ENCODE results near the gene NUB1. TPM values are rescaled to one million over a fixed set of nuclear protein-coding genes. Genes with fewer than 3 reads are reported as not detected.

The NUB1 gene
- total RNA-seq, 3 donors from 2014 or later, result 25.9 to 26.9 (median 26.5) TPM

DNA sequence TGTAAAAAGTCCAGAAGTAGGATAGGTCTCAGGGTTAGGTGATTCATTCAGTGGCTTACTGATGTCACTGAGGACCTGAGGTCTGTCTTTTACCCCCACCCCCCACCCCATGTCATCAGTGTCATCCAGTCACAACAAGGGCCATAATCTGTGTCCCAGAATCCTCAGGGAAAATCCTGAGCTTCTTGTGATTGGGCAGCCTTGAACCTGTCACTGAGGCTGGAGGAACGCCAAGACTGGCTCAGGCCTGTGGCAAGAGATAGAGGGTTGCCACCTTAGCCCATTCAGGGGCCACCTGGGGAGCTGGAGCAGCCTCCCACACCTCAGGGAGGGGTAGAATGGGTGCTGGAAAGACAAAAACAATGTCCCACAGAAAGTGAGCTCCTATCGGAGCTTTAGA, 29.7 kb downstream of the NUB1 start:
- ATAC-seq, result no peak
- no peak for DNase-seq
- H3K9me3 Mint-ChIP-seq, result no peaks in the 10 kb centered on the region
- H3K36me3 Mint-ChIP-seq (ENCODE audit: insufficient read depth), result peaks cover 15% of the 10 kb centered on the region
- H3K27me3 Mint-ChIP-seq (ENCODE audit: low read depth), result no peaks in the 10 kb centered on the region
- H3K4me3 Mint-ChIP-seq, result no peak overlapping the region
- peaks cover 12% of the 10 kb centered on the region for H3K4me1 Mint-ChIP-seq (ENCODE audit: low read depth)

DNA sequence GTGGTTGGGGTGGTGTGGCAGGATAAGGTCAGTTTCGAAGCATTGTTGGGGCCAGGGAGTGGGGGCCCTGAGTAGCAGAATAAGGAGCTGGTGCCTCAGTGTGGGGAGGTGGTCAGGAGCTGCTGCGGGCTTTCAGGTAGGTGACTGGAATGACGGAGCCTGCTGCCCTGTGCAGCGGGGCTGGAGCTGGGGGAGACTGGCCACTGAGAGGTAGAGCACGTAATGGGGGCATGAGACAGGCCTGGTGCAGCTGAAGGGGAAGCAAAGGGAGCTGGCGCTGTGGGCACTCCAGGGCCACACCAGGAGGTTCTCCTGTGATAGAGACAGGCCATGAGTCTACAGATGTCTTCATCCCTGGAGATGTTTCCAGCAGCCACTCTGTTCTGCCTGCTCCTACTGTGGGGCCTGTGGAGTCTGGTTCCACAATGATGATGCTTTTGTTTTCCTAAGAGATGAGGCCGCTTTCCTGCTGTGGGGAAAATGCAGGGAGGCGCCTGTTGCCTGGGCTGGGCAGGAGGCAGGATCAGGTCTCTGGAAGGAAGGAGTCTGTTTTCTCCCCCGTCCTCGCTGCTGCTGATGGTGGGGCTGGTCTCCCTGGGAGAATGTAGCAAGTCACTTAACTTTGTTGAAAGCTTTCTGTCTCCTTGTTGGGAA, 31.1 kb downstream of the NUB1 start:
- Mint-ChIP-seq H3K9me3 (no peaks in the 10 kb centered on the region), H3K4me1 (ENCODE audit: low read depth) (peaks cover 10% of the 10 kb centered on the region), H3K4me3 (no peak overlapping the region), H3K36me3 (ENCODE audit: insufficient read depth) (peaks cover 16% of the 10 kb centered on the region), H3K27me3 (ENCODE audit: low read depth) (no peaks in the 10 kb centered on the region)
- ATAC-seq, result no peak
- no peak for DNase-seq

DNA sequence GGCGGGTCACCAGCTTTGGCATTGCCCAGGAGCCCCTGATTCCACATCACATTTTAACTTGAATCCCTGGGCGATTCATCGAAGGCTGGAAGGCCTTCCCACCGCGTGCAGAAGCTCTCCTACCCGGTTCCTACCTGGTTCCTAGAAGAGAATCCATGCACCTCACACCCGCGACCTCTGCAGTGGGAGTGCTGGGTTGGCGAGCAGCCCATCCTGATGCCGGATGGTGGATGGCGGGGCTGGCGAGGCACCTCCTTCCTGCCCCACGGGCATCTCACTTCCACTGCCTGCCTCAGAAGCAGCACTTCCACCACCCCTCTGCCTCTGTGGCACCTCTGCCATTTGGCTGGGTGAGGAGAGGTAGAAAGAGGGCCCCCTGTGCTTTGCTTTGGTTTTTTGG, 32.0 kb downstream of the NUB1 start:
- Mint-ChIP-seq H3K9me3 (no peaks in the 10 kb centered on the region), H3K4me1 (ENCODE audit: low read depth) (peaks cover 2% of the 10 kb centered on the region), H3K36me3 (ENCODE audit: insufficient read depth) (peaks cover 23% of the 10 kb centered on the region), H3K4me3 (no peak overlapping the region), H3K27me3 (ENCODE audit: low read depth) (no peaks in the 10 kb centered on the region)
- DNase-seq (no peak), ATAC-seq (no peak)

DNA sequence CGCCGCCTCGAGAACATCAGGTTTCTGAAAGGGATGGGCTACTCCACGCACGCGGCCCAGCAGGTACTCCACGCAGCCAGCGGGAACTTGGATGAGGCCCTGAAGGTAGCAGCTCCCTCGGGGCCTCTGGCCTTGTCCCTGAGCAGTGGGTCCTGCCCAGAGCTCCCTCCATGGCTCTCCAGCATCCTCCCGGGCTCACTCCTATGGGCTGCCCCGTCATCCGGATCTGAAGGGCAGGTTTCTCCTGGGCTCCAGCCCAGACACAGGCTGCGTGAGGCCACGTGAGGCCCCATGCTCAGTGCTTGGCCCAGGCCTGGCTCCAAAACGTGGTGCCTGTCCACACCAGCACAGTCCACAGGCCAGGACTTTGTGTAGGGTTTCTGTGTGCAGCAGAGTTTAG, 32.5 kb downstream of the NUB1 start:
- H3K4me3 Mint-ChIP-seq, result no peak overlapping the region
- peaks cover 23% of the 10 kb centered on the region for H3K36me3 Mint-ChIP-seq (ENCODE audit: insufficient read depth)
- no peaks in the 10 kb centered on the region for H3K27me3 Mint-ChIP-seq (ENCODE audit: low read depth)
- H3K4me1 Mint-ChIP-seq (ENCODE audit: low read depth), result peaks cover 2% of the 10 kb centered on the region
- no peak for ATAC-seq
- no peaks in the 10 kb centered on the region for H3K9me3 Mint-ChIP-seq
- DNase-seq, result no peak

DNA sequence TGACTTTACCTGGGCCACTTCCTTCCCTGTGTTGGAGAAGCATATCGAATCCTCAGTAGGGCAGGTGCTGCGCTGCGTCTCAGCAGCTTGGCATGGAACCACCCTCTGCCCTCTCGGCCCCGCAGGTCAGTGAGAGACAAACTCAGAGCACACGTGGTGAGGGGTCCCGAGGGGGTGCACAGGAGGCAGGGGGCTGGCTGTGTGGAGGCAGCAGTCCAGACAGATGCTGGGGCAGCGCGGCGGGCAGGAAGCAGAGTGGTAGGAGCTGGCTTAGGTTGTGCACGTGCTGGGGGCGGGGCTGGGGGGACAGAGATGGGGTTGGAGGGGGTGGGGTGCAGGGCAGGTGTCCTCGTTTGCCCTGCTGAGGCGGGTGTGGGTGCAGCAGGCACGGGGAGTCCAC, 33.1 kb downstream of the NUB1 start:
- no peaks in the 10 kb centered on the region for H3K4me1 Mint-ChIP-seq (ENCODE audit: low read depth)
- no peak overlapping the region for H3K4me3 Mint-ChIP-seq
- no peaks in the 10 kb centered on the region for H3K27me3 Mint-ChIP-seq (ENCODE audit: low read depth)
- H3K36me3 Mint-ChIP-seq (ENCODE audit: insufficient read depth), result peaks cover 20% of the 10 kb centered on the region
- ATAC-seq (no peak), DNase-seq (no peak)
- H3K9me3 Mint-ChIP-seq, result no peaks in the 10 kb centered on the region

DNA sequence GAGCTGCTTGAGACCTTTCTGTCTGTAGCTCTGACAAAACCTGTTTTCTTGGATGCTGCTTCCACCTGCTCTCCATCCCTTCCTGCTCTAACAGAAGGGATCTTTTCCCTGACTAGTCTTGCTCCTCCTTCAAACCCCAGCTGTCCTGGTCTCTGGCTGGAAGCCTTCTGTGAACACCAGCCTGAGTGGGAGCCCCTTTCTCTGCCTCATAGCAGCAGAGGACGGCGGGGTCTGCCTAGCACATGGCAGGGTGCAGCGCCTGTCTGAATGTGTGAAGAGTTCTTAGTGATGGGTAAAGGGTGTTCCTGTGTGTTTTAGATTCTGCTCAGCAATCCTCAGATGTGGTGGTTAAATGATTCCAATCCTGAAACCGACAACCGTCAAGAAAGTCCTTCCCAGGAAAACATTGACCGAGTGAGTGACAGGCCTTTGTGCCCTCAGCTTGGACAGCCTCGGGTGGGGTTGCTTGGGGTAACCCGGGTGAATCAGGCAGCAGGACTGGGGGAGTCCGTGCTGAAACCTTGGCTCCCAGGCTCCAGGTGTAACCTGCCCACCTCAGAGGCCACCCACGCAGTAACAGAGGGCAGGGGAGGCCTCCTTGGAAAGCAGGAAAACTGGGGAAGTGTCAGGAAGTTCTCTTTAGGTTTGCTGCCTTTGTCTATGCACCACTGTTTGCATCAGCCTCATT, 34.1 kb downstream of the NUB1 start:
- no peaks in the 10 kb centered on the region for H3K9me3 Mint-ChIP-seq
- no peak for ATAC-seq
- peaks cover under 1% of the 10 kb centered on the region for H3K4me1 Mint-ChIP-seq (ENCODE audit: low read depth)
- no peak for DNase-seq
- H3K4me3 Mint-ChIP-seq, result no peak overlapping the region
- no peaks in the 10 kb centered on the region for H3K27me3 Mint-ChIP-seq (ENCODE audit: low read depth)
- peaks cover 20% of the 10 kb centered on the region for H3K36me3 Mint-ChIP-seq (ENCODE audit: insufficient read depth)

DNA sequence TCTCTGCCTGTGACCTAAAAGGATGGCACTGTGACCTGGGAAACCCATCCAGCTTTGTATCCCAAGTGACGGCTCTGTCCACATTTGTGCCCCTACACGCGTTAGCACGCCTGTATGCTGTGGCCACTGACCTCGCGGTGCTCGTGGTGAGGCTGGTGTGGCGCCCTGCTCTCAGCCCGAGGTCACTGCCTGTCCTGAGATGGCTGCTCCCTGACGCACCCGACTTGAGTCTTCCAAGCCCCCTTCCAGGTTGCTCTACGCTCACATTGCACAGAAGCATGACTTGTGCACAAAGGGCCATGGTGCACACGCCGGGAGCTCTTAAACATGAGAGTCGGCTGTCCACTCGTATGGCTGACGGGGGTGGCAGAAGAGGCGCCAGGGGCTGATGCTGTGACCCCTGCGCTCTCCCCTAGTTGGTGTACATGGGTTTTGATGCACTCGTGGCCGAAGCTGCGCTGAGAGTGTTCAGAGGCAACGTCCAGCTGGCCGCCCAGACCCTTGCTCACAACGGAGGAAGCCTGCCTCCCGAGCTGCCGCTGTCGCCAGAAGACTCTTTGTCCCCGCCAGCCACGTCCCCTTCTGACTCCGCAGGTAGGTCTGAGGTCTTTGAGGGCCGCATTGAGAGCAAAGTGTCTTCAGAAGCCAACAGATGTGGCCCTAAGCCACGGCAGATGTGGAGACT, 34.7 kb downstream of the NUB1 start:
- no peaks in the 10 kb centered on the region for H3K27me3 Mint-ChIP-seq (ENCODE audit: low read depth)
- no peak for DNase-seq
- H3K9me3 Mint-ChIP-seq, result no peaks in the 10 kb centered on the region
- peaks cover 5% of the 10 kb centered on the region for H3K4me1 Mint-ChIP-seq (ENCODE audit: low read depth)
- no peak for ATAC-seq
- no peak overlapping the region for H3K4me3 Mint-ChIP-seq
- H3K36me3 Mint-ChIP-seq (ENCODE audit: insufficient read depth), result peaks cover 20% of the 10 kb centered on the region

DNA sequence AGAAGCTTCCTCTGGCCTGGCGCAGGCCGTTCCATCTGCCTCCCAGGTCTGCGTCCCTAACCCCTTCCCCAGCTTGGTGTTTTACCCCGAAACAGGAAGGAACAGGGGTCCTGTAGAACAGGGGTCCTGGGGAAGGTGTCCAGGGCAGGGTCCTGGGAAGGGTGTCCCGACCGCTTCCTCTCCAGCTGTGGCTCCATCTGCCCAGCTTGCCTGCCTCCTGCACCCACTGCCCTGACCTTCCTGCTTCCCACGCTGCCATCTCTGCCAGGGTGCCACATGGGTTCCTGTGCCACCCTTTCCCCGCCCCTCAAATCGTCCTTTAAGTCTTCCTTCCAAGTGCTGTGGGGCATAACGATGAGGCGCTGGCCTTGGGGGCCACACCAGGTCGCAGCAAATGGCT, 35.8 kb downstream of the NUB1 start:
- Mint-ChIP-seq H3K4me1 (ENCODE audit: low read depth) (peaks cover 8% of the 10 kb centered on the region), H3K4me3 (no peak overlapping the region), H3K9me3 (no peaks in the 10 kb centered on the region), H3K27me3 (ENCODE audit: low read depth) (peaks cover 3% of the 10 kb centered on the region), H3K36me3 (ENCODE audit: insufficient read depth) (peaks cover 20% of the 10 kb centered on the region)
- ATAC-seq, result no peak
- no peak for DNase-seq

DNA sequence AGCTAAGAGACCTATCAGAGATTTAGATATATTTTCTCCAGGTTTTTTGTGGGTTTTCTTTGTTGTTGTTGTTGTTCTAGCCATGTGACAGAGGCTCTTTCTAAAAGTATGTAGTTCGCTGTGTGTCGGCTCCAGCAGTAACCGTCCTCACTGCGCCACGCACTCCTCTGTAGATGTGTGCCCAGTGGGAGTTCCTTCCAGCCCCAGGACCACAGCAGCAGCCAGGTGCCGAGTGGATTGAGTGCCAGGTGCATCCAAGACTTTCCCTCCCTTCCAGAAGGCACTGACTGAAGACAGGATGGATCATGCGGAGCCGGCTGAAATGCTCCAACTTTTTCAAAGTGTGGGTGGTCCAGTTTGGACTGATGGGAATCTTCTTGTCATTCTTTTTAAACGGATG, 36.4 kb downstream of the NUB1 start:
- DNase-seq, result no peak
- H3K9me3 Mint-ChIP-seq, result no peaks in the 10 kb centered on the region
- no peak for ATAC-seq
- H3K4me1 Mint-ChIP-seq (ENCODE audit: low read depth), result peaks cover 10% of the 10 kb centered on the region
- peaks cover 5% of the 10 kb centered on the region for H3K27me3 Mint-ChIP-seq (ENCODE audit: low read depth)
- H3K4me3 Mint-ChIP-seq, result no peak overlapping the region
- peaks cover 20% of the 10 kb centered on the region for H3K36me3 Mint-ChIP-seq (ENCODE audit: insufficient read depth)

DNA sequence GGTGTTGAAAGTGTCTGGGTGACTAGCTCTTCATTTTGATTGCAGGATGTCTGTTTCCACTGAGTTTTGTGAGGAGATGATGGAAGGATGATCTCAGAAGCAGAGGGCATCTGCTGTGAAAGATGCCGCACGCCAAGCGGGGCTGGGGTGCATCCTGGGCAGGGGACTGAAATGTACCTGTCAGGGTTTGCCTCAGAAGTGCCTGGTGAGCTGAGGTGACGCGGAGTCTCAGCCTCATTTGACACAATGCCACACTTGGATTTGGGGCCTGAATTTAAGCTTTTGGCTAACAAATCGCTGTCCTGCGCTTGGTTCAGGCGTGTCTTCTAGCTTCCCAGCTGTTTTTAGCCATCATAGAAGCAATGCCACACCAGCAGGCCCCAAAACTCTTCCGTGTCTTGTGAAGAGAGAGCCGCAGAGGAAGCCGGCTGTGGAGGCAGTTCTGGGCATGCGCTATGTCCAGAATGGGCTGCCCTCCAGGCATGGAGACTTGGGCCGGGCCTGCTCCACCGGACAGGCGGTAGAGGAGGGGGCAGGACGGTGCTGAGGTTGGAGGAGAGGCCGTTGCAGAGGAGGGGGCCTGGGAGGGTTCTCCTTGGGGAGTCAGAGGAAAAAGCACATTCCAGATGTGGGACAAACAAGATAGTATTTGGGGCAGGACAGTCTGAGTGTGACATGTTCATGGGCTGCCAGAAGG, 37.0 kb downstream of the NUB1 start:
- DNase-seq (no peak), ATAC-seq (no peak)
- H3K27me3 Mint-ChIP-seq (ENCODE audit: low read depth), result peaks cover 8% of the 10 kb centered on the region
- H3K4me1 Mint-ChIP-seq (ENCODE audit: low read depth), result peaks cover 10% of the 10 kb centered on the region
- H3K9me3 Mint-ChIP-seq, result no peaks in the 10 kb centered on the region
- no peak overlapping the region for H3K4me3 Mint-ChIP-seq
- peaks cover 20% of the 10 kb centered on the region for H3K36me3 Mint-ChIP-seq (ENCODE audit: insufficient read depth)

DNA sequence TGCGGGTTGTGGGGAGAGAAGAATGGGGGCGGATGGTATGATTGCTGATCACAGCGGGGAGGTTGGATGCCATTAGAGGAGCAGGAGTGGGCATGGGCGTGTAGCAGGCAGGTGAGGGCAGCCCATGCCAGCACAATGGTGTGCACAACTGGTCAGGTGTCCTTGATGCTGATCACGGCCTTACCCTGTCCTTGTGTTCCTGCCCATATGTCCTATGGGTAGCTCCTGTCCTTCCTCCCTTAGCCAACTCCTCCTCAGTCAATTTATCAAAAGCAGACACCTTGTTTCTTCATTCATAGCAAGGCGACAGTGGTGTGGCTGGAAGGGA, 37.5 kb downstream of the NUB1 start:
- H3K9me3 Mint-ChIP-seq, result no peaks in the 10 kb centered on the region
- H3K4me3 Mint-ChIP-seq, result no peak overlapping the region
- peaks cover 10% of the 10 kb centered on the region for H3K27me3 Mint-ChIP-seq (ENCODE audit: low read depth)
- peaks cover 20% of the 10 kb centered on the region for H3K36me3 Mint-ChIP-seq (ENCODE audit: insufficient read depth)
- H3K4me1 Mint-ChIP-seq (ENCODE audit: low read depth), result peaks cover 10% of the 10 kb centered on the region
- ATAC-seq (no peak), DNase-seq (no peak)

DNA sequence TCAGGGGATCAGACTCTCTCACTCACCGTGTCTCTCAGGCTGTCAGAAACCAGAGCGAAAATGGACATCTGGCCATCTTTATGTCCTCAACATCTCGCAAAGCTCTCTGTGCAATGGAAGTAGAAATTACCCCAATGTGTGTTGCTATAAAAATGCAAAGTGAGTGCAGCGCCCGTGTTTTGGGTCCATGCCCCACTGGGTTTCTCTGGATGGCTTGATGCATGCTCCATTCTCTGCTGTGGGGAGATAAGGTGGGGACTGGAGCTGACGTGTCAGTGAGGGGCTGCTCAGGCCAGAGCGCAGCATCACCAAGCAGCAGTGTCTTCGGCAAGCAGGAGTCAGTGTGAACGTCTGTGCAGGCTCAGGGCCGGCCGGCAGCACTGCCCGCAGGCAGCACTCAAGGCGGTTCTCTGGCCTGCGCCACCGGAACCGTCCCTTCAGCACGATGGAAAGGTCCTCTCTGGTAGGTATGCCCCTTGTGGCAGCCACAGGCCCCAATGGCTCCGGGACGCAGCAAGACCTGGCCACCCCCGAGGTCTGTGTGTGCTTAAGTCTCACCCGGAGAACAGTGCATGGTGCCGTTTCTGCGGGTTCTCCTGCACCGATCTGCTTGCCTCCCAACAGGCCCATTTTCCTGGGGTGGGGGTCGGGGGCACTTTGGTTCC, 38.1 kb downstream of the NUB1 start:
- ATAC-seq (no peak), DNase-seq (no peak)
- H3K9me3 Mint-ChIP-seq, result no peaks in the 10 kb centered on the region

DNA sequence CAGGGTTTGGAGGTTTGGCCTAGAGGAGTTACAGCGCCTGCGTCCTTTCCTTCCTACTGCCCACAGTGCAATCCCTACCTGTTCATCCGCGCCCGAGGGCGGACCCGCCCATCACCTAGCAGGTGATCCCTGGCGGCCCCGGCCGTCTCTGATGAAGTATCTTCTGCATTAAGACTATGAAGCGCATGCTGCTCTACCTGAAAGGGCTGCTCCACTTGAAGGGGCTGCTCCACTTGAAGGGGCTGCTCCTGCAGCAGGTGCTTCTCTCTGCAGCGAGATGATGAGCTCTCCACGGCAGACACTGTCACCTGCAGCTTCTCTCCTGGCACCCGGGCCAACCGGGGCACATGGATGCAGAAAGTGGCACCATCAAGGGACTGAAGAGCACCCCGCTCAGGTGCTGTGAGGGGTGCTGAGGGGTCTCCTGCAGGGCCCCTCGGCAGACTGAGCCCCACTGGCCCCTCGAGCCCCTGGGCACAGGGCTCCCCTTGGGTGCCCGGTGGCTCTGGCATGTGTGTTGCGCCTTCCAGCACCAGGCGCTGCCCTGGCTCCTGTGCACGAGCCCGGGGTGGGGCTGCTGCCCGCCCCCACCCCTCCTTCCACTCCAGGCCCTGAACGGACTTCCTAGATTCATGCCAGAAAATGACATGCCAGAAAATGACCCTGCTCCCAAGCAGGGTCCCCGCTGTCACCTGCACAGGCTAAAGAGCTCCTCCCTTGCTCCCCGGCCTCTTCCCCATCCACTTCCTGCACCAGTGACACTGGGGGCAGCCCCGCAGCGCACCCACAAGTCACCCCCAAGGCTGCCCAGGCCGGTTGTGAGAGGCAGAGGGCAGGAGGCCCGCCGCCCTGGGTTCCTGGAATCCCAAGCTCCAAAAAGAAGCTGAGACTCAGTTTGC, 38.8 kb downstream of the NUB1 start:
- no peak for DNase-seq
- Mint-ChIP-seq H3K9me3 (no peaks in the 10 kb centered on the region), H3K36me3 (ENCODE audit: insufficient read depth) (peaks cover 12% of the 10 kb centered on the region), H3K4me1 (ENCODE audit: low read depth) (peaks cover 10% of the 10 kb centered on the region), H3K4me3 (peak overlapping the region; percentile 56), H3K27me3 (ENCODE audit: low read depth) (peaks cover 10% of the 10 kb centered on the region)
- ATAC-seq, result no peak

More for the DNA sequence above, 38.1 kb downstream of the NUB1 start:
- peaks cover 10% of the 10 kb centered on the region for H3K4me1 Mint-ChIP-seq (ENCODE audit: low read depth)
- no peak overlapping the region for H3K4me3 Mint-ChIP-seq
- H3K27me3 Mint-ChIP-seq (ENCODE audit: low read depth), result peaks cover 10% of the 10 kb centered on the region
- peaks cover 15% of the 10 kb centered on the region for H3K36me3 Mint-ChIP-seq (ENCODE audit: insufficient read depth)

DNA sequence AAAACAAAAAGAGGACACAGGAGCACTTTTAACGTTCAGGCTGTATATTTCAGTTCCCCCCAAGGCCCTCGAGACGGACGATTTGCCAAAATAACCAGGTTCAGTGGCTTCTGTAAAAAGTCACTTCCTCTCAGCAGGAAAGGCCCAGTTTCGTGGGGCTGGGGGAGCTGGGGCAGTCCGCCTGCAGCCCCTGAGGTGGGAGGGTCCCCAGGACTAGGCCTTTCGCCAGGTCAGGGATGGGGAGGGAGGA, 39.4 kb downstream of the NUB1 start:
- peak in 1 of 2 donors; percentile 6 for ATAC-seq
- H3K4me3 Mint-ChIP-seq, result peak overlapping the region; percentile 56
- peaks cover 10% of the 10 kb centered on the region for H3K27me3 Mint-ChIP-seq (ENCODE audit: low read depth)

More for the DNA sequence above, 39.4 kb downstream of the NUB1 start:
- DNase-seq, result no peak
- no peaks in the 10 kb centered on the region for H3K9me3 Mint-ChIP-seq
- peaks cover 11% of the 10 kb centered on the region for H3K36me3 Mint-ChIP-seq (ENCODE audit: insufficient read depth)
- peaks cover 10% of the 10 kb centered on the region for H3K4me1 Mint-ChIP-seq (ENCODE audit: low read depth)

Data from activated T-cell treated with anti-CD3 and anti-CD28 coated beads, Interleukin-2, amount 50 U/mL, for 4 hours (primary cell).